ENCODE results near the gene RFPL1. TPM values are rescaled to one million over a fixed set of nuclear protein-coding genes. Genes with fewer than 3 reads are reported as not detected.
"Not testable (repeated sequence)": the region's sequence is repeated elsewhere in the genome, so short reads cannot be mapped to it uniquely, and the experiment has no call there.

The RFPL1 gene
- total RNA-seq, 2 donors from 2014 or later = not detected

- no peak overlapping the region for H3K4me3 Mint-ChIP-seq
- no peaks in the 10 kb centered on the region for H3K9me3 Mint-ChIP-seq
- H3K27me3 Mint-ChIP-seq (ENCODE audit: low read depth) = peaks cover 28% of the 10 kb centered on the region
- peaks cover 2 to 4% of the 10 kb centered on the region in 2 donors for H3K36me3 Mint-ChIP-seq (ENCODE audit: insufficient read depth in 2 of 2)
- ATAC-seq (replicated peaks in 1 of 2) = no peak
- no peak for DNase-seq
- H3K4me1 Mint-ChIP-seq (ENCODE audit: low read depth) = peaks cover 7% of the 10 kb centered on the region
- H3K27ac Mint-ChIP-seq = no peak overlapping the region
These were observed 44.9 kb downstream of the RFPL1 start for GRCh38 chr22:29483254-29483653.

DNA sequence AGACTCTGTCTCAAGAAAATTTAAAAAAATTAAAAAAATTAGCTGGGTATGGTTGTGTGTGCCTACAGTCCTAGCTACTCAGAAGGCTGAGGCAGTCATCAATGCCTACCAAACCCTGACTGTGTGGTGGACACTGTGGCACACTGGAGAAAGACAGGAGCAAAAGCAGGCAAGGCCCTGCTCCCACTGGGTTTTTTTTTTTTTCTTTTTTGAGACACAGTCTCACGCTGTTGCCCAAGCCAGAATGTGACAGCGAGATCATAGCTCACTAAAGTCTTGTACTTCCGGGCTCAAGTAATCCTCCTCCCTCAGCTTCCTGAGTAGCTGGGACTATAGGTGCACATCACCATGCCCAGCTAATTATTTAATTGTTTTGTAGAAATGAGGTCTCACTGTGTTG, 46.3 kb downstream of the RFPL1 start:
- no peaks in the 10 kb centered on the region for H3K9me3 Mint-ChIP-seq
- H3K36me3 Mint-ChIP-seq (ENCODE audit: insufficient read depth in 2 of 2) = peaks cover 2 to 4% of the 10 kb centered on the region in 2 donors
- peaks cover 7% of the 10 kb centered on the region for H3K4me1 Mint-ChIP-seq (ENCODE audit: low read depth)
- DNase-seq (no peak), ATAC-seq (replicated peaks in 1 of 2) (no peak)
- H3K27me3 Mint-ChIP-seq (ENCODE audit: low read depth) = peaks cover 14% of the 10 kb centered on the region
- H3K27ac Mint-ChIP-seq = no peak overlapping the region
- H3K4me3 Mint-ChIP-seq = no peak overlapping the region

- H3K4me3 Mint-ChIP-seq = no peak overlapping the region
These were observed 47.1 kb downstream of the RFPL1 start for GRCh38 chr22:29485448-29485847.

GRCh38 chr22:29487426-29487986, 49.1 kb downstream of the RFPL1 start:
- Mint-ChIP-seq H3K4me1 (ENCODE audit: low read depth) (no peaks in the 10 kb centered on the region), H3K36me3 (ENCODE audit: insufficient read depth in 2 of 2) (no peaks in the 10 kb centered on the region), H3K27me3 (ENCODE audit: low read depth) (no peaks in the 10 kb centered on the region), H3K27ac (no peak overlapping the region), H3K4me3 (no peak overlapping the region), H3K9me3 (no peaks in the 10 kb centered on the region)
- ATAC-seq (replicated peaks in 1 of 2) (no peak), DNase-seq (no peak)

More at GRCh38 chr22:29485448-29485847, 47.1 kb downstream of the RFPL1 start:
- no peak for DNase-seq
- ATAC-seq (replicated peaks in 1 of 2) = no peak
- Mint-ChIP-seq H3K27me3 (ENCODE audit: low read depth) (peaks cover 11% of the 10 kb centered on the region), H3K9me3 (no peaks in the 10 kb centered on the region), H3K36me3 (ENCODE audit: insufficient read depth in 2 of 2) (peaks cover 2 to 4% of the 10 kb centered on the region in 2 donors), H3K4me1 (ENCODE audit: low read depth) (peaks cover 7% of the 10 kb centered on the region), H3K27ac (no peak overlapping the region)

DNA sequence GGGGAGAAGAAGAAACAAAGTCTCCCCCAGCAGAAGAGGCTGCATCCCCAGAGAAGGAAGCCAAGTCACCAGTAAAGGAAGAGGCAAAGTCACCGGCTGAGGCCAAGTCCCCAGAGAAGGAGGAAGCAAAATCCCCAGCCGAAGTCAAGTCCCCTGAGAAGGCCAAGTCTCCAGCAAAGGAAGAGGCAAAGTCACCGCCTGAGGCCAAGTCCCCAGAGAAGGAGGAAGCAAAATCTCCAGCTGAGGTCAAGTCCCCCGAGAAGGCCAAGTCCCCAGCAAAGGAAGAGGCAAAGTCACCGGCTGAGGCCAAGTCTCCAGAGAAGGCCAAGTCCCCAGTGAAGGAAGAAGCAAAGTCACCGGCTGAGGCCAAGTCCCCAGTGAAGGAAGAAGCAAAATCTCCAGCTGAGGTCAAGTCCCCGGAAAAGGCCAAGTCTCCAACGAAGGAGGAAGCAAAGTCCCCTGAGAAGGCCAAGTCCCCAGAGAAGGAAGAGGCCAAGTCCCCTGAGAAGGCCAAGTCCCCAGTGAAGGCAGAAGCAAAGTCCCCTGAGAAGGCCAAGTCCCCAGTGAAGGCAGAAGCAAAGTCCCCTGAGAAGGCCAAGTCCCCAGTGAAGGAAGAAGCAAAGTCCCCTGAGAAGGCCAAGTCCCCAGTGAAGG, 50.9 kb downstream of the RFPL1 start:
- not testable (repeated sequence) for ATAC-seq (replicated peaks in 1 of 2); H3K9me3 Mint-ChIP-seq; H3K4me3 Mint-ChIP-seq; H3K4me1 Mint-ChIP-seq (ENCODE audit: low read depth); H3K27ac Mint-ChIP-seq; H3K36me3 Mint-ChIP-seq (ENCODE audit: insufficient read depth in 2 of 2); DNase-seq; H3K27me3 Mint-ChIP-seq (ENCODE audit: low read depth)

DNA sequence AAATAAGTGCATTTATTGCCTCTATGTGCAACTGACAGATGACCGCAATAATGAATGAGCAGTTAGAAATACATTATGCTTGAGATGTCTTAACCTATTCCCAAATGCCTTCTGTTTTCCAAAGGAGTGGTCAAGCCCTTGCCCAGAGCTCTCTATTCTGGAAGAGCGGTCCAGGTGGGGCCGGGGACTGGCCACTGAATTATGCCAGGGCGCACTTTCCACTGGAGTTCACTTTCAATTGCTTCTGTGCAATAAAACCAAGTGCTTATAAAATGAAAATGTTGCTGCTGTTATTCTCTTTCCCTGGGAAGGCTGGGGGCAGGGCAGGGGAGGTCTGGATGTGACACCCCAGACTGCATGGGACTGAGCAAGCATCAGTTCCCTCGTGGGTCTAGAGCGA, 52.6 kb downstream of the RFPL1 start:
- no peak for DNase-seq

More for the DNA sequence above, 52.6 kb downstream of the RFPL1 start:
- Mint-ChIP-seq H3K9me3 (peaks cover 0 to 3% of the 10 kb centered on the region in 2 donors), H3K4me3 (no peak overlapping the region), H3K27ac (no peak overlapping the region), H3K36me3 (ENCODE audit: insufficient read depth in 2 of 2) (peaks cover 0 to 9% of the 10 kb centered on the region in 2 donors), H3K4me1 (ENCODE audit: low read depth) (no peaks in the 10 kb centered on the region), H3K27me3 (ENCODE audit: low read depth) (no peaks in the 10 kb centered on the region)
- ATAC-seq (replicated peaks in 1 of 2) = no peak

Other genes with a start within 250 kb of the RFPL1 start
- gene EMID1, start 232.7 kb upstream of the RFPL1 start, total RNA-seq = under 1 TPM in 1 of 2 donors, not detected in 1; 0.14 TPM
- 10 to 100 TPM; 22.4 to 29.4 TPM for gene RHBDD3, start 170.6 kb upstream of the RFPL1 start, total RNA-seq
- 100 to 1,000 TPM; 279 to 285 TPM for gene EWSR1, start 170.3 kb upstream of the RFPL1 start, total RNA-seq
- gene GAS2L1, start 131.9 kb upstream of the RFPL1 start, total RNA-seq = under 1 TPM; 0.41 to 0.79 TPM
- gene RASL10A, start 122.9 kb upstream of the RFPL1 start, total RNA-seq = under 1 TPM in 1 of 2 donors, not detected in 1; 0.84 TPM
- gene AP1B1, start 50.0 kb upstream of the RFPL1 start, total RNA-seq = 10 to 100 TPM; 57.9 to 59.8 TPM
- gene NEFH, start 41.6 kb downstream of the RFPL1 start, total RNA-seq = 1 to 10 TPM; 1.6 to 1.7 TPM
- 10 to 100 TPM; 55.1 to 73.9 TPM for gene THOC5, start 115.2 kb downstream of the RFPL1 start, total RNA-seq
- gene NIPSNAP1, start 142.5 kb downstream of the RFPL1 start, total RNA-seq = 10 to 100 TPM; 69.0 to 87.0 TPM
- 10 to 100 TPM; 33.7 to 35.5 TPM for gene NF2, start 165.1 kb downstream of the RFPL1 start, total RNA-seq